ENCODE results near the gene CEACAM21.

GRCh38 chr19:41543582-41543981 lies 32.4 kb upstream of the CEACAM21 start:
- TF ChIP-seq CTCF (IDR thresholded peaks at IDR 0.05) (no peak), EP300 (IDR thresholded peaks at IDR 0.05) (no peak), POLR2A (IDR thresholded peaks at IDR 0.05) (no peak), POLR2AphosphoS5 (IDR thresholded peaks at IDR 0.05) (no peak)

Measured in gastroesophageal sphincter (tissue), 3 donors.